HEK293 (cell line): ENCODE results near the gene RNF111.

ENCODE experiments used
- CTCF ChIA-PET: fragments of 350-600 bp; formaldehyde crosslinking; extraction: SDS; loops from one replicate; lab custom pipeline; 2021; ENCODE audit warnings: antibody characterized with exemption; lab: Yijun Ruan, JAX
- POLR2A ChIA-PET: fragments of 300-600 bp; formaldehyde crosslinking; extraction: SDS; loops from one replicate; lab custom pipeline; 2020; ENCODE audit warnings: antibody characterized with exemption, inconsistent platforms; lab: Yijun Ruan, JAX
- H3K27ac ChIP-seq: fragments of 200-500 bp; sonication (Bioruptor generic); 2 replicates; pipeline ENCODE4 v1.5.1; 2014; ENCODE audit warnings: low read depth, low read length, control low read depth, inconsistent platforms; ENCODE audit errors: extremely low read depth
- H3K36me3 ChIP-seq, 2 experiments: fragments of 200-500 bp in 1 of 2; sonication (Bioruptor generic) in 1 of 2; 1 replicate in 1 of 2; 2 replicates in 1 of 2; pipeline ENCODE4 v1.5.1; 2014 to 2017; ENCODE audit warnings: inconsistent platforms in 2 of 2, low read length in 2 of 2; ENCODE audit not compliant: control insufficient read depth in 2 of 2, insufficient read depth in 1 of 2
- H3K4me1 ChIP-seq: fragments of 200-500 bp; sonication (Bioruptor generic); 2 replicates; pipeline ENCODE4 v1.5.1; 2014; ENCODE audit warnings: mild to moderate bottlenecking, low read length, inconsistent platforms; ENCODE audit not compliant: control insufficient read depth, insufficient read depth
- H3K4me3 ChIP-seq: 2 replicates; pipeline ENCODE4 v1.5.1; 2011; ENCODE audit warnings: low read depth, mild to moderate bottlenecking, control low read depth, low read length, moderate library complexity
- H3K9me3 ChIP-seq: fragments of 200-500 bp; sonication (Bioruptor generic); 2 replicates; pipeline ENCODE4 v1.5.1; 2014; ENCODE audit warnings: low read depth, low read length, inconsistent platforms; ENCODE audit not compliant: control insufficient read depth, insufficient read depth
- SP3 ChIP-seq: fragments of 450-650 bp; formaldehyde crosslinking; IDR thresholded peaks from 2 replicates; pipeline ENCODE4 v1.5.1; 2016; ENCODE audit warnings: missing biosample characterization, missing genetic modification characterization
- WT1 ChIP-seq: fragments of 450-650 bp; formaldehyde crosslinking; IDR thresholded peaks from 2 replicates; pipeline ENCODE4 v1.5.1; 2016; ENCODE audit warnings: missing biosample characterization, missing genetic modification characterization
- YY1 ChIP-seq: fragments of 450-650 bp; formaldehyde crosslinking; IDR thresholded peaks from 2 replicates; pipeline ENCODE4 v1.5.1; 2018; ENCODE audit warnings: missing biosample characterization, missing genetic modification characterization
- ZNF184 ChIP-seq: fragments of 450-650 bp; IDR thresholded peaks from 2 replicates; pipeline ENCODE4 v1.5.1; 2018; ENCODE audit warnings: missing biosample characterization, mild to moderate bottlenecking, missing genetic modification characterization
- ZNF24 ChIP-seq: fragments of 450-650 bp; formaldehyde crosslinking; IDR thresholded peaks from 2 replicates; pipeline ENCODE4 v1.5.1; 2016; ENCODE audit warnings: missing biosample characterization, missing genetic modification characterization
- ZNF292 ChIP-seq: fragments of 450-650 bp; formaldehyde crosslinking; IDR thresholded peaks from 2 replicates; pipeline ENCODE4 v1.5.1; 2016; ENCODE audit warnings: low read depth, missing biosample characterization, missing genetic modification characterization, borderline replicate concordance
- ZNF350 ChIP-seq: fragments of 450-650 bp; formaldehyde crosslinking; IDR thresholded peaks from 2 replicates; pipeline ENCODE4 v1.5.0; 2017; ENCODE audit warnings: missing biosample characterization, mild to moderate bottlenecking, missing genetic modification characterization
- ZNF549 ChIP-seq: fragments of 450-650 bp; IDR thresholded peaks from 2 replicates; pipeline ENCODE4 v1.5.1; 2018; ENCODE audit warnings: missing biosample characterization, missing genetic modification characterization, mild to moderate bottlenecking, inconsistent platforms, moderate library complexity
- ZNF558 ChIP-seq: fragments of 450-650 bp; formaldehyde crosslinking; IDR thresholded peaks from 2 replicates; pipeline ENCODE4 v1.5.1; 2016; ENCODE audit warnings: missing biosample characterization, missing genetic modification characterization
- ZNF654 ChIP-seq: fragments of 450-650 bp; formaldehyde crosslinking; IDR thresholded peaks from 2 replicates; pipeline ENCODE4 v1.5.1; 2016; ENCODE audit warnings: low read depth, missing biosample characterization, missing genetic modification characterization
- ZNF670 ChIP-seq: fragments of 450-650 bp; formaldehyde crosslinking; IDR thresholded peaks from 2 replicates; pipeline ENCODE4 v1.5.1; 2016; ENCODE audit warnings: missing biosample characterization, missing genetic modification characterization, low read depth
- ZNF768 ChIP-seq: fragments of 450-650 bp; formaldehyde crosslinking; IDR thresholded peaks from 2 replicates; pipeline ENCODE4 v1.5.1; 2018; ENCODE audit warnings: missing biosample characterization, mild to moderate bottlenecking, missing genetic modification characterization
- ZNF843 ChIP-seq: fragments of 450-650 bp; formaldehyde crosslinking; IDR thresholded peaks from 2 replicates; pipeline ENCODE4 v1.5.1; 2016; ENCODE audit warnings: missing biosample characterization, missing genetic modification characterization
- ZXDB ChIP-seq: fragments of 450-650 bp; formaldehyde crosslinking; IDR thresholded peaks from 2 replicates; pipeline ENCODE4 v1.5.1; 2016; ENCODE audit warnings: missing biosample characterization, missing genetic modification characterization
- TF ChIP-seq, protein P1 (sequence below): fragments of 450-650 bp; formaldehyde crosslinking; IDR thresholded peaks from 2 replicates; pipeline ENCODE4 v1.5.1; 2016; ENCODE audit warnings: missing biosample characterization, missing genetic modification characterization
- TF ChIP-seq, protein P2 (sequence below): IDR thresholded peaks from 2 replicates; pipeline ENCODE4 v1.6.1; 2011; ENCODE audit warnings: mild to moderate bottlenecking, low read depth, low read length, borderline replicate concordance
- TF ChIP-seq, protein P3 (sequence below): fragments of 450-650 bp; formaldehyde crosslinking; IDR thresholded peaks from 2 replicates; pipeline ENCODE4 v1.5.1; 2016; ENCODE audit warnings: missing biosample characterization, missing genetic modification characterization
- TF ChIP-seq, protein P4 (sequence below): fragments of 450-650 bp; formaldehyde crosslinking; IDR thresholded peaks from 2 replicates; pipeline ENCODE4 v1.5.1; 2016; ENCODE audit warnings: missing biosample characterization, missing genetic modification characterization, low read depth
- TF ChIP-seq, protein P5 (sequence below): fragments of 450-650 bp; formaldehyde crosslinking; IDR thresholded peaks from 2 replicates; pipeline ENCODE4 v1.5.1; 2016; ENCODE audit warnings: missing biosample characterization, missing genetic modification characterization

Gene RNF111

DNA sequence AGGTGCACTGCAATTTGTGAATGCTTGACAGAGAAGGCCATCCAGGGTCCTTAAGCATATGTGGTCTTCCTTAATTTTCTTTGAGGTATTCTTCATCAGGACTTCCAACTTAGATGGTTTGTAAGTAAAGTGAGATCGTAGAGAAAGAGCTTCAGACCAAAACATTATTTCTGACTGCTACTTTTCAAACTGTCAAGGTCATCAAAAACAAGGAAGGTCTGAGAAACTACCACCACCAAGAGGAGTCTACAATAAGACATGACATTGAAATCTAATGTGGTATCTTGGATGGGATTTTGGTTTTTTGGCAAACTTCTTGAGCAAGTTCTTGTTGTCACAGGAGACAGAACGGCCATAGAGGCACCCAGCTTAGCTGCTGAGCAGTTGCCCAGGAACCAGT is 20.0 kb upstream of the RNF111 start (continued):
- TF ChIP-seq, protein P1, sequence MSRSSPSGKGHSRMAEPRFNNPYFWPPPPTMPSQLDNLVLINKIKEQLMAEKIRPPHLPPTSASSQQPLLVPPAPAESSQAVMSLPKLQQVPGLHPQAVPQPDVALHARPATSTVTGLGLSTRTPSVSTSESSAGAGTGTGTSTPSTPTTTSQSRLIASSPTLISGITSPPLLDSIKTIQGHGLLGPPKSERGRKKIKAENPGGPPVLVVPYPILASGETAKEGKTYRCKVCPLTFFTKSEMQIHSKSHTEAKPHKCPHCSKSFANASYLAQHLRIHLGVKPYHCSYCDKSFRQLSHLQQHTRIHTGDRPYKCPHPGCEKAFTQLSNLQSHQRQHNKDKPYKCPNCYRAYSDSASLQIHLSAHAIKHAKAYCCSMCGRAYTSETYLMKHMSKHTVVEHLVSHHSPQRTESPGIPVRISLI (tag by site-specific recombination) = no peak
- TF ChIP-seq WT1 (tag by site-specific recombination) = no peak
- TF ChIP-seq, protein P2, sequence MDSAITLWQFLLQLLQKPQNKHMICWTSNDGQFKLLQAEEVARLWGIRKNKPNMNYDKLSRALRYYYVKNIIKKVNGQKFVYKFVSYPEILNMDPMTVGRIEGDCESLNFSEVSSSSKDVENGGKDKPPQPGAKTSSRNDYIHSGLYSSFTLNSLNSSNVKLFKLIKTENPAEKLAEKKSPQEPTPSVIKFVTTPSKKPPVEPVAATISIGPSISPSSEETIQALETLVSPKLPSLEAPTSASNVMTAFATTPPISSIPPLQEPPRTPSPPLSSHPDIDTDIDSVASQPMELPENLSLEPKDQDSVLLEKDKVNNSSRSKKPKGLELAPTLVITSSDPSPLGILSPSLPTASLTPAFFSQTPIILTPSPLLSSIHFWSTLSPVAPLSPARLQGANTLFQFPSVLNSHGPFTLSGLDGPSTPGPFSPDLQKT = no peak
- TF ChIP-seq, protein P3, sequence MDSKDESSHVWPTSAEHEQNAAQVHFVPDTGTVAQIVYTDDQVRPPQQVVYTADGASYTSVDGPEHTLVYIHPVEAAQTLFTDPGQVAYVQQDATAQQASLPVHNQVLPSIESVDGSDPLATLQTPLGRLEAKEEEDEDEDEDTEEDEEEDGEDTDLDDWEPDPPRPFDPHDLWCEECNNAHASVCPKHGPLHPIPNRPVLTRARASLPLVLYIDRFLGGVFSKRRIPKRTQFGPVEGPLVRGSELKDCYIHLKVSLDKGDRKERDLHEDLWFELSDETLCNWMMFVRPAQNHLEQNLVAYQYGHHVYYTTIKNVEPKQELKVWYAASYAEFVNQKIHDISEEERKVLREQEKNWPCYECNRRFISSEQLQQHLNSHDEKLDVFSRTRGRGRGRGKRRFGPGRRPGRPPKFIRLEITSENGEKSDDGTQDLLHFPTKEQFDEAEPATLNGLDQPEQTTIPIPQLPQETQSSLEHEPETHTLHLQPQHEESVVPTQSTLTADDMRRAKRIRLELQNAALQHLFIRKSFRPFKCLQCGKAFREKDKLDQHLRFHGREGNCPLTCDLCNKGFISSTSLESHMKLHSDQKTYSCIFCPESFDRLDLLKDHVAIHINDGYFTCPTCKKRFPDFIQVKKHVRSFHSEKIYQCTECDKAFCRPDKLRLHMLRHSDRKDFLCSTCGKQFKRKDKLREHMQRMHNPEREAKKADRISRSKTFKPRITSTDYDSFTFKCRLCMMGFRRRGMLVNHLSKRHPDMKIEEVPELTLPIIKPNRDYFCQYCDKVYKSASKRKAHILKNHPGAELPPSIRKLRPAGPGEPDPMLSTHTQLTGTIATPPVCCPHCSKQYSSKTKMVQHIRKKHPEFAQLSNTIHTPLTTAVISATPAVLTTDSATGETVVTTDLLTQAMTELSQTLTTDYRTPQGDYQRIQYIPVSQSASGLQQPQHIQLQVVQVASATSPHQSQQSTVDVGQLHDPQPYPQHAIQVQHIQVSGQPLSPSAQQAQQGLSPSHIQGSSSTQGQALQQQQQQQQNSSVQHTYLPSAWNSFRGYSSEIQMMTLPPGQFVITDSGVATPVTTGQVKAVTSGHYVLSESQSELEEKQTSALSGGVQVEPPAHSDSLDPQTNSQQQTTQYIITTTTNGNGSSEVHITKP (tag by site-specific recombination) = no peak
- TF ChIP-seq, protein P4, sequence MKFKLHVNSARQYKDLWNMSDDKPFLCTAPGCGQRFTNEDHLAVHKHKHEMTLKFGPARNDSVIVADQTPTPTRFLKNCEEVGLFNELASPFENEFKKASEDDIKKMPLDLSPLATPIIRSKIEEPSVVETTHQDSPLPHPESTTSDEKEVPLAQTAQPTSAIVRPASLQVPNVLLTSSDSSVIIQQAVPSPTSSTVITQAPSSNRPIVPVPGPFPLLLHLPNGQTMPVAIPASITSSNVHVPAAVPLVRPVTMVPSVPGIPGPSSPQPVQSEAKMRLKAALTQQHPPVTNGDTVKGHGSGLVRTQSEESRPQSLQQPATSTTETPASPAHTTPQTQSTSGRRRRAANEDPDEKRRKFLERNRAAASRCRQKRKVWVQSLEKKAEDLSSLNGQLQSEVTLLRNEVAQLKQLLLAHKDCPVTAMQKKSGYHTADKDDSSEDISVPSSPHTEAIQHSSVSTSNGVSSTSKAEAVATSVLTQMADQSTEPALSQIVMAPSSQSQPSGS = no peak

DNA sequence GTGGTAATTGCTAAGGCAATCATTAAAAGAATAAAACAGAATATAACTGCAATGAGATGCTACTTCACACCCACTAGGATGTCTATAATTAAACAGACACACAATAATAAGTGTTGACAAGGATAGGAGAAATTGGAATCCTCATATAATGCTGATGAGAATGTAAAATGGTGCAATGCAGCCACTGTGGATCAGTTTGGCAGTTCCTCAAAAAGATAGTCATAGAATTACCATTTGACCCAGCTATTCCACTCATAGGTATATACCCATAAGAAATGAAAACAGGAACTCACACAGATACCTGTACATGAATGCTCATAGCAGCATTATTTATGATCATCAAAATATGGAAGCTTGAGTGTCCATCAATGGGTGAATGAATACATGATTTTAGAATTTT is 9.6 kb upstream of the RNF111 start:
- H3K9me3 ChIP-seq = no peaks in the 10 kb centered on the region
- H3K4me3 ChIP-seq = no peak overlapping the region
- H3K4me1 ChIP-seq = no peaks in the 10 kb centered on the region
- no peaks in the 10 kb centered on the region for H3K36me3 ChIP-seq
- ChIA-PET CTCF (interaction anchor here (1.2 kb wide), 1 partner anchor 21 kb away, joined by 5 read pairs; no protein-coding TSS in a partner anchor), POLR2A (no interaction called here)
- TF ChIP-seq ZNF843 = no peak
- no peak for TF ChIP-seq ZNF654 (tag by site-specific recombination)
- no peak for TF ChIP-seq ZNF24 (tag by site-specific recombination)
- TF ChIP-seq ZNF350 (tag by site-specific recombination) = no peak
- TF ChIP-seq SP3 (tag by site-specific recombination) = no peak
- TF ChIP-seq ZXDB = no peak
- TF ChIP-seq ZNF558 (tag by site-specific recombination) = no peak
- TF ChIP-seq, protein P5, sequence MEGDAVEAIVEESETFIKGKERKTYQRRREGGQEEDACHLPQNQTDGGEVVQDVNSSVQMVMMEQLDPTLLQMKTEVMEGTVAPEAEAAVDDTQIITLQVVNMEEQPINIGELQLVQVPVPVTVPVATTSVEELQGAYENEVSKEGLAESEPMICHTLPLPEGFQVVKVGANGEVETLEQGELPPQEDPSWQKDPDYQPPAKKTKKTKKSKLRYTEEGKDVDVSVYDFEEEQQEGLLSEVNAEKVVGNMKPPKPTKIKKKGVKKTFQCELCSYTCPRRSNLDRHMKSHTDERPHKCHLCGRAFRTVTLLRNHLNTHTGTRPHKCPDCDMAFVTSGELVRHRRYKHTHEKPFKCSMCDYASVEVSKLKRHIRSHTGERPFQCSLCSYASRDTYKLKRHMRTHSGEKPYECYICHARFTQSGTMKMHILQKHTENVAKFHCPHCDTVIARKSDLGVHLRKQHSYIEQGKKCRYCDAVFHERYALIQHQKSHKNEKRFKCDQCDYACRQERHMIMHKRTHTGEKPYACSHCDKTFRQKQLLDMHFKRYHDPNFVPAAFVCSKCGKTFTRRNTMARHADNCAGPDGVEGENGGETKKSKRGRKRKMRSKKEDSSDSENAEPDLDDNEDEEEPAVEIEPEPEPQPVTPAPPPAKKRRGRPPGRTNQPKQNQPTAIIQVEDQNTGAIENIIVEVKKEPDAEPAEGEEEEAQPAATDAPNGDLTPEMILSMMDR (tag by site-specific recombination) = no peak
- TF ChIP-seq YY1 (tag by site-specific recombination) = no peak
- no peak for TF ChIP-seq ZNF549 (tag by site-specific recombination)
- no peak for TF ChIP-seq ZNF184 (tag by site-specific recombination)
- no peak for TF ChIP-seq ZNF670 (tag by site-specific recombination)
- TF ChIP-seq ZNF768 (tag by site-specific recombination) = no peak
- TF ChIP-seq, protein P1 (tag by site-specific recombination) = no peak
- TF ChIP-seq ZNF292 (tag by site-specific recombination) = no peak
- no peak overlapping the region for H3K27ac ChIP-seq
